Gastroesophageal sphincter (tissue), 3 donors: ENCODE data around the gene KLHDC3.

Experiments
- POLR2A ChIP-seq, 2 donors: fragments of 450-650 bp; IDR thresholded peaks; one replicate each; pipeline ENCODE4 v1.6.1; 2017; ENCODE audit warnings: antibody characterized with exemption in 2 of 2, mild to moderate bottlenecking in 2 of 2, moderate library complexity in 1 of 2
- TF ChIP-seq, protein P1 (sequence below), 4 experiments: fragments of 200-600 bp in 2 of 4; fragments of 450-650 bp in 2 of 4; sonication (generic) in 1 of 4; IDR thresholded peaks; one replicate each; pipeline ENCODE4 v1.5.1; 2017 to 2019; ENCODE audit warnings: antibody characterized with exemption in 4 of 4, mild to moderate bottlenecking in 2 of 4, moderate library complexity in 2 of 4

DNA sequence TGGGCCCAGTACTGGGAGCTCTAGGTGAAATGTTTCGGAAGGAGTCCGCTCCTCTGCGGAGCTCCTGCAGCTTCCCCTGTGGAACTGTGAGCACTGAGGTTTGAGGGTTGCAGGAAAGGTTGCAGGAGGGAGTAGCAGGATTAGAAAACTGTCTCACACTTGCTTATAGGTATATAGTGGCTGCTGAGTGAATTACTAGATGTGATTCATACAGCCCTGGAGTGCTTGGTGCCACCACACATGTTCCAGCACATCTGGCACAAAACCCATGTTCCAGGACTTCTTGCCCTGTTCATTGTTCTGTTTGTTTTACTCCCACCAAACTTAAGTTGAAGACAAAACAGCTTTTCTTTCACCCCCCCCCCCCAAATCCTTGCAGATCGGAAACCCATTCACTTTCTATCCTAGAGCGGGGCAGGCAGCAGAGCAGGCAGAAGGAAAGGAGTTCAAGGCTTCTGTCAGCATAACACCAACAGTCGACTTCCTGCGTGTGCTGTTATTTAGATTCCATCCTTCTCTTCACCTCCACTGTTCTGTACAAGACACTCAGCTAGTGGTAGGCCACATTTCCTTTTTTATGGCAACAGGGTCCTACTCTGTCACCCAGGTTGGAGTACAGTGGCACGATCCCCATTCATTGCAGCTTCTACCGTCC lies 34.4 kb upstream of the KLHDC3 start:
- TF ChIP-seq, protein P1, sequence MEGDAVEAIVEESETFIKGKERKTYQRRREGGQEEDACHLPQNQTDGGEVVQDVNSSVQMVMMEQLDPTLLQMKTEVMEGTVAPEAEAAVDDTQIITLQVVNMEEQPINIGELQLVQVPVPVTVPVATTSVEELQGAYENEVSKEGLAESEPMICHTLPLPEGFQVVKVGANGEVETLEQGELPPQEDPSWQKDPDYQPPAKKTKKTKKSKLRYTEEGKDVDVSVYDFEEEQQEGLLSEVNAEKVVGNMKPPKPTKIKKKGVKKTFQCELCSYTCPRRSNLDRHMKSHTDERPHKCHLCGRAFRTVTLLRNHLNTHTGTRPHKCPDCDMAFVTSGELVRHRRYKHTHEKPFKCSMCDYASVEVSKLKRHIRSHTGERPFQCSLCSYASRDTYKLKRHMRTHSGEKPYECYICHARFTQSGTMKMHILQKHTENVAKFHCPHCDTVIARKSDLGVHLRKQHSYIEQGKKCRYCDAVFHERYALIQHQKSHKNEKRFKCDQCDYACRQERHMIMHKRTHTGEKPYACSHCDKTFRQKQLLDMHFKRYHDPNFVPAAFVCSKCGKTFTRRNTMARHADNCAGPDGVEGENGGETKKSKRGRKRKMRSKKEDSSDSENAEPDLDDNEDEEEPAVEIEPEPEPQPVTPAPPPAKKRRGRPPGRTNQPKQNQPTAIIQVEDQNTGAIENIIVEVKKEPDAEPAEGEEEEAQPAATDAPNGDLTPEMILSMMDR (IDR thresholded peaks at IDR 0.05), result no peak
- no peak for TF ChIP-seq POLR2A (IDR thresholded peaks at IDR 0.05)
